NCI-H2227 treated with DMSO at 0.1 percent for 48 hours (cell line): ENCODE results near the gene ARID3C.

Source experiments
- DNase-seq: peaks from one replicate; lab custom pipeline; 2025; lab: John Stamatoyannopoulos, UW

Gene ARID3C

DNA sequence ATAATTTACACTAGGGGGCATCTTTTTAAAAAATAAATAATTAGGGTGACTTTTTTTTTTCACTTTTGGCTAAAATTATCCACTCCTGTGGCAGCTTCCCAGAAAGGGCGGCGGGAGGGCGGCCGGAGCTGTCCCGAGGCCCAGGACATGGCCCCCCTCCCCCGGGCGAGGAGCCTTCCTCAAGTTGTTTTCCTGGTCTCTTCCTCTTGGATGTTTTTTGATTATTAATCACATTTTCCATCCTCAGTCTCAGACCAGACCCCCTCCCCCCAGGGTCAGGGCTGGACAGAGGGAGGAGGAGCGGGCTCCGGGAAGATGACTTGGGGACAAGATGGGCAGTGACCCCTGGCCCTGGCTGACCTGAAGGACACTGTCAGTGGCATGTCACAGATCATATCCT, 34.7 kb downstream of the ARID3C start:
- no peak for DNase-seq

DNA sequence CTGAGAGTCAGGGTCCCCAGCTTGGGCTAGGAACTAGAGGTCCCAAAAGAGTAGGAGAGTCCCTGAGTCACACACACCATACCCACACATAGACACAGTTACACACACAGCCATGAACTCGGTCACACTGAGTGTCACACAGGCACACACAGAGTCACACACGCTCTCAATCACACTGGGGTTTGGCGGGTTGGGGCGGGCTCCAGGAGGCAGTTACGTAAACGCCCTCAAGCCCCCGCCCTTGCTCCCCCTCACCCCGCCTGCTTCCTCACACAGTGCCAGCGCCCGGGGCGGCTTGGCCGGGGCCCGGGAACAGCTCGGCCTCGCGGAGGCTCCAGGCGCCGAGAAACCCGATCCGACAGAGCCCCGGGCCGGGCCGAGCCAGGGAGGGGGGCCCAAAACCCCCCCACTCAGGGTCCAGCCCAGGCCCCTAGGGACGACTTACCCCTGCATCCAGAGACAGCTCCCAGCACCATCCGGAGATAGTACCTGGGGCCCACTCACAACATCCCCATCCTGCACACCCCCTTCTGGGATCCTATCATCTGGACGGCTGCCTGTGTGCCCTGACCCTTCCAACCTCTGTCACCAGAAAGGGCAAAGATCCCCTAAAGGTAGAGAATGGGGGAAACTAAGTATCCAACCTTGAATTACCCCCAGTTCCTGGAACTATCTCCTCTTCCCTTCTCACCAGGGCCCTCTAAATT, 35.8 kb downstream of the ARID3C start:
- no peak for DNase-seq

DNA sequence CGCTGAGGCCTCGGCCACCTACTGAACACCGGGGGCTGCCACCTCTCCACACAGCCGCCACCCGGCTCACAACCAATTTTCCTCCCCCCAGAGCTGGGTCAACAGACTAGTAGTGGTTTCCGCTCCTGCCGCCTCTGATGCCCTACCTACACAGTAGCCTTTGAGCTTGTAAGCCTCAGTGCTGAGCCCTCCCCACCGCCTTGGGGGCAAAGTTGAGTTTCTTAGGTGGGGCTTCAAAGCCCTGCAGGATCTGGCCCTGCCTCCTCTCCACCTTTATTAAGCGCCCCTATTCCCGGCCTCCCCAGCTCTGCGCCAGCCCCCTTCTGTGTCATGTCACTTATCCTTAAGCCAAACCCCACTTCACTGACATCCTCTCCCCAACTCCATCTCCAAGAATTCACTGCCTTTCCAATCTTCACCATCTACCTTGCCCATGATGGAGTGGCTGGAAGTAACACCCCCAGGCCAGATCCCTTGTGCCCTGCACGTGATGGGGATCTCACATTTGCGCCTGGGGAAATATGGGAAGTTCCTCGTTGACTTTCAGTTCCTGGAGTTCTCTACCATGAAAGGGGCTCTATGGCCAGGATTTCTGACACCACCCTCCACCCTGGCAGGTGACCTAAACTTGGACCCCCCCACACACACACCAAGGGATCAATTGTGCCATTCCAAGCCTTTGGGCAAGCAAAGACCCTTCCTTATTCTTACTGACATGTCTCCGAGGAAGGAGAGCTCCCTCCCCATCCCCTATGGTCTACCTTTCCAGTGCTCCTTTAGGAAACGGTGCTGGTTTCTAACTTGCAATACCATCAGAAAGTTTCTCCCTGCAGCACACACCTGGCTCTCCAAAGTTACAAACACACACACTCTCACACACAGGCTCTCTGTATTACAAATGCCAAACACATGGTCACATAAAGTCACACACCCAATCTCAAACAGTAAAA, 36.7 kb downstream of the ARID3C start:
- DNase-seq, result no peak

DNA sequence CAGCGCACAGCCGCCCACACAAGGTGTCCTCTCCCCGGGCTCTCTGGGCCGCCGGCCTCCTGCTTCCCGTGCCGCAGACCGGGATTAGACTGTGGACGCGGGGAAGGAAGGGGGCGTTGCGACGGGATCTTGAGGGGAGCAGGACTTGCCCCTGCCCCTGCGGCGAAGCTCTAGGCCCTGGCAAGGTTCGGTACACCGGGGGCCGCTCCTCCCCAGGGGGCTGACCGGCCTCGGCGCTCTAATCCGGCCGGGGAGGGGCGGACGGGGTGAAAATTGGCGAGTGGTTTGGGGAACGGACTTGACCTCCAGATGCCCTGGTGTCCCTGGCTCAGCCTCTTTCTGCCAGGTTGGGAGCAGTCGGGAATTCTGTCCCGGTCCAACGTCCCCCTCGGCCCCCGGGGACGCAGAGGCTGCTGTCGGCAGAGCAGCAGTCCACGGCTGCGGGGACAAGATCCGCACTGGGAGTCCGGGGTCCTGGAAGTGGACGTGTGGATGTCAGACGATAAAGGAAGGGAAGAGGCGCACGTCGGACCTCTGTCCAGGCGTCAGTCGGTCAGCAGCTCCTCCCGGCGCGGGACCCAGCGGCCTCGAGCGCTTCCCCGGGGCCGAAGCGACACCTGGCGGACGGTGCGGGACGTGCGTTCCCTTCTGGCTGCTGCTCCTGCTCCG, 37.5 kb downstream of the ARID3C start:
- peak; percentile 39 for DNase-seq

DNA sequence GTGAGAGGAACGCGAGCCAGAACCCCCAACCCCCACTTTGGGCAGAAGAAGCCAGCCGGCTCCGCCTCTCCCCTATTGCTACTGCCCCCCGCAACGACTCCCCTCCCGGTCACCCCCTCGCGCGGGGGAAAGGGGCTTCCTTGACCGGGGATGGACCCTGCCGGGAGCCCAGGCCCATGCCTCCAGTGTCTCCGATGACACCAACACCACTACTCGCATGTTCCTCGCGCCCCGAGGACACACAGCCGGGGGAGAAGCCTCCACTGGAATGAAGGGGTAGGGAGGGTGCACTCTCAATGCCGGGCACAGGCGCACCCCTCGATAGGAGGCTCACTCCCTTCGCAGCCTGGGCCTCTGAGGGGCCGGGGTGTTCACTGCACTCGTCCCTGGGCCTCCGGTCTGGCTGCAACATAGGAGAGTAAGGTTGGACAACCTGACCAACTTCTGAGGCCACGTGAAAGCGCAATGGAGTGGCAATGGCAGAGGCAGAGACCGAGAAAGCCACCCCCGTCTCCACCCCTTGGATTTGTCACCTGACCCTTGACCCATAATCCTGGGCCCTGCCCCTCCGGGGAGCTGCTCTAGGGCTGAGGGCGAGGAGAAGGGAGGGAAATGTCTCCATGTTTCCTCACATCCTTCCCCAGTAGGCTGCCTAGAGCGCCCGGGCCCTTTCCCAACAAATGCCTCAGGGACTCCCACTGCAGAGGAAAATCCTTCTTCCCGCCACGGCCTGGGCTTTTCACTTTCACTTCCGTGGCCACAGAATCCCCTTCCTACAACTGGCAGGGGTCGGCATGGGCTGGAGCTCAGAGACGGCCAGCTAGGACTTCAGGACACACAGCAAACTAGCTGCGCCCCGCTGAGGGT, 38.3 kb downstream of the ARID3C start:
- DNase-seq, result no peak

DNA sequence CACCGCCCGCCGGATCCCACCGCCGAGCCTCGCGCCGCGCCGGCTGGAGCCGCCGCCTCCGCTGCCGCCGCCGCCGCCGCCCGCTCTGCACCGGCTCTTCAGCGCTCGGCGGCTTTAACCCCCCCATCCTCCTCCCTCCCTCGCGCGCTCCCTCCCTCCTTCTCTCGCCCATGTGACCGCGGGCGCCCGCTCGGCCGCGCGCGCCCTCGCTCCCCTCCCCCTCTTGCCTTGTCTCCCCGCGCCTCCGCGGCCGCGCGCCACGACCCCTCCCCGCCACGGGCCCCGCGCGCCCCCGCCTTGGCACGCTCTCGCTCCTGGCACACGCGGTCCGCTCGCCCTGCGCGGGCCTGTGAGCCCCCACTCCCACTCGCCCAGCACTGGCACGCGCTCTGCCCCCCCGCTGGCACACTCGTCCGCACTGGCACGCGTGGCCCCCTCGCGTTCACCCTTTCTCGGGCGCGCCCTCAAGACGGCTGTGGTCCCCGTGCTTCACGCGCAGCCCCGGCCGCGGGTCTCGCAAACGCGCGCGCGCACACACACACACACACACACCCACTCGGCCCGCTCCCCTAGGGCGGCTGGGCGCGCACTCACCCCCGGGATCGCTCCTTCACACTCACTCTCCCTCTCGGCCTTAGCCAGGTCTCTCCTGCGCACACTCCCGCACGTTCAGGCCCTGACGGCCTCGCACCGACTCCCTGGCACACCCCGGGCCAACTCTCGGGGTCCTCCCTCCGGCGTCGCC, 39.1 kb downstream of the ARID3C start, which contains the start of gene CNTFR:
CNTFR (minus strand) TSS at position 89 of the 745 bp plus-strand sequence. CDS start 20,743 bp downstream, outside the sequence.
- peak; percentile 52 for DNase-seq

DNA sequence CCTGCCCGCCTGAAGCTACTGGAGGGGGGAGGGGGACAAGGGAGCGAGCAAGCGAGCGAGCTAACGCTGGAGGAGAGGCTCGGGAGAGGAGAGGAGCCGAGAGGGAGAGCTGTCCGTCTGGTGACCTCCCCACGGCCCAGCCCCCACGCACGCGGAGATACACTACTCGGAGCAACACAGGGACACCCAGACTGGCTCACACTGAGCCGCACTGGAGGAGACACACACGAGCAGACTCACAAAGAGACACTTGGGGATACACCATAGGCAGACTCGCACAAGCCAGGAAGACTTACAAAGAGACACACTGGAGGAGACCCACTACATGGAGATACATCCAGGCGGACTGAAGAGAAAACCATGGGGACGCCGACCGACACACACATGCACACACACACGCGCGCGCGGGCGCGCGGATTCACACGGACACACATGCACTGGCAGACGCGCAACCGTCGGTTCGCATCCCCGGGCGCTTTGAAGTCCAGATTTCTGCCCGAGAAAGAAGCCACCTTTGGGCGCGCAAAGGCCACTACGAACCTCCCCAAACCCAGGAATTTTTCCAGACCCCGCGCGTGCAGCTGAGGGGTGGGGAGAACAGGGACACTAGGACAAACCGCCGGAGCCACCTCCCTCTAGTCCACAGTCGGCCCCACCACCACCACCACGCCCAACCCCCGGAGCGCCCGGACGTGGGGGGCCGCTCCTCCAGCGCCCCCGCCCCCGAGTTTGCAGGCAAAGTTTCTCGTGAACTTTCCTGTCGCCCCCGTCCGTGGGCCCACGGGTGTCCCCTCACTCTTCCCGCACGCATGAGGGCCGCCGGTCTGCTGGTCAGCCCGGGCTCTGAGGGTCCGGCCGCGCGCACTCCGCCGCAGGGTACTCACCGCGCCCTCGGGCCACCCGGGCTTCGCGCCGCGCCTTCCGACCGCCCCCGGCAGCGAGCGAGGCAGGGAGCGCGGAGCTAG, 39.9 kb downstream of the ARID3C start:
- DNase-seq, result peak; percentile 43

DNA sequence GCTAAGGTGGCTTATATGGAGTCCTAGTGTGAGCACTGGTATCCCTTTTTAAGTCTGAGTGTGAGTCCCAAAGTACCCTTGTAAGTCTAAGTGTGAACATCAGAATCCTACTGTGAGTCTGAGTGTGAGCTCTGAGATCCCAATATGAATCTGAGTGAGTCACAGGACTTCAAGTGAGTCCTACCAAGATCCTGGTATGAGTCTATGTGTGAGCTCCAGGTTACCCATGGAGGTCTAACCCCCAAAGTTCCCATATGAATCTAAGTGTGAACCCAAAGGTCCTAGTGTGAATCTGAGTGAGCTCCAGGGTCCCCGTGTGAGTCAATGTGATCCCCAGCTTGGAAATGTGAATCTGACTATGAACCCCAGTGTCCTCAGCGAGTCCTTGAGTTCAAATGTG, 41.6 kb downstream of the ARID3C start:
- no peak for DNase-seq

DNA sequence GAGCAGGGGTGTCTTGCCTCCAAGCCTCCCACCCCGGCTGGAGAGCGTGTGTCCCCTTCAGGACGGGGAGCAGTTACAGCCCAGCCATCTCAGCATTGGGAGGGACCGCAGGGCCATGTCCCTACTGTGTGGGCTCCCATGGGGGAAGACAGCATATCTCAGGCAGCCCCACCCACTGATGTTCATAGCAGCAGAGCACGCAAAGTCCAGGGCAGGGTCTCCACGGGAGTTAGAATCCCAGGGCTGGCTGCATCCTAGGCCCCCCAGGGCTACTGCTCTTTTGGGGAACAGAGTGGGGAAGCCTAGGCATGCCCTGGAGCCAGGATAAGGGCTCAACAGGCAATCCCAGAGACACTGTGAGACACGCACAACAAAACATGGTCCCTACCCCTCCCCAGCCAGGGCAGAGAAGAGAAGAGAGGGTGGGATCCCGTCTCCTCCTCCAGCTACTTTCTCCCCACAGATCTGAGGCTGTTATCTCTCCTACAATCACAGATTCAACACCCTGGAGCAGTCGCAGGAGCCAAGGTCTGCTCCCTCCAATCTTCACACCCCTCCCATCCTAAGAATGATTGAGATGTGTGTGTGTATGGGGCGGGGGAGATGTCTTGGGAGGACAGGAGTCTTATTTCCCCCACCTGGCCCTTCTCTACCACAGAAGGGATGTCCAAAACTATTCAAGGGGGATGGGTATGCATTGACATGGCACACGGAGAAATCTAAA, 42.8 kb downstream of the ARID3C start:
- DNase-seq, result no peak

DNA sequence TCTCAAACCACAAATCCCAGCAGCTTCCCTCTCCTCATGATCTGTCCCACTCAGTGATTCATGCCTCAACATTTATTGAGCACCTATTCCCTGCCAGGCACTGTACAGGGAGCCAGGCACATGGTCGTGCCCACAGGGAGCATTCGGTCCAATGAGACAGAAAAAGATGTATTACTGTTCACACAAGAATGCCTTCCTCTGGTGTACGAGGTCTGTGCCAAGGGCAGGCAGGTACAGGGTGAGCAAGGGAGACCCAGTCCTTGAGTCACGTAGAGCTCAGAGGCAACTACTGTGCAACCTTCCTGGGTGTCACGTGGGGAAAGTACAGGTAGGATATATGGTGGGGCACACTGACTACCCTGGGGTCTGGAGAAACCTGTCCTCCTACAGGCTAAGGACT, 43.9 kb downstream of the ARID3C start:
- DNase-seq, result no peak

DNA sequence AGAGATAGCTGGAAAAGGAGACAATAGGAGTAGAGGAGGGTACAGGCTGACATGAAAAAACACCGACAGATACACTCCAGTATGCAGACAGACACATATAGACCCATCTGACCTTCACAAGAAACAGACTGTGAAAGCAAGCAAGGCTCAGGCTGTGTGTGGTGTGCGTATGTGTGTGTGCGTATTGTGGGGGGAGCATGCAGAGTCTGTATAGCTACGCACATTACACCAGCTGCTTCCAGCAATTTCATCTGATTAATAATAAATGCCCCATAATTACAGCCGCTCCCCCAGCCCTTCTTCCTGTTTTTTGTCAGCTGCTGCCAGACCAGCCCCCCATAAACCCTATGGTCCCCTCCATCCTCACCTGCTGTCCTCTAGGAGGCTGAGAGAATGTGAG, 46.1 kb downstream of the ARID3C start:
- peak; percentile 20 for DNase-seq

DNA sequence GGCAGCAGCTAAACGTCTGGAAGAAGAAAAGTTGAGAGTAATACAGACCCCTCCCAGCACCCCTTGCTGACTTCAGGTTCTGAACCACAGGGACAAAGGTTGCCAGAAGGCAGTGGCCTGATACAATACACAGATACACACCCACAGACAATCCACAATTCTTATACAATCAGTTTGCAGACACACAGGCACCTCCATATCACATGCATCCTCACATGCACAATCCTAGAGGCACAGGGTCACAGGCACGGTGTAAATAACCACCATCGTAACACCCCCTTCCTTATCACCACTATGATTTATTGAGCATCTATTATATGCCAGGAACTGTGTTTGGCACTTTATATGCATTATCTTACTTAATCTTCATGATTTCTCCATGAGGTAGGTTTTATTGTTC, 47.5 kb downstream of the ARID3C start:
- no peak for DNase-seq

DNA sequence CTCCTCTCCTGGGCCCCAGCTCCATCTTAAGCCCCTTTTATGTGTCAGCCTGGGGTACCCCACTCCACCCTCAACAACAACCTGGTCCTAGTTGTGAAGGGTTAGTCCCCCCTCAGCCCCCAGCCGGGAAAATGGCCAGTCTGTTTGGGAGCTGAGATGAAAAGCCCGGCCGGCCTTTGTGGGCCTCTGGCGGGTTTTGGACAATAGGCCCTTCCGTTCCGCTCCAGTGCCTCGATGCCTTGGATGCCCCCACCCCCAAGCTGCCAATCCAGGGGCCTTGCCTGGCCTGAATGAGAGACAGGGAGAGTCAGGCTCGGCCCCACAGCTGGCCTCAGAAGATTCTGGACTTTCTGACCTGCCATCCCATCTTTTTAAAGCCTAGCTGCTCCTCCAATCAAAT, 48.5 kb downstream of the ARID3C start:
- DNase-seq, result no peak

DNA sequence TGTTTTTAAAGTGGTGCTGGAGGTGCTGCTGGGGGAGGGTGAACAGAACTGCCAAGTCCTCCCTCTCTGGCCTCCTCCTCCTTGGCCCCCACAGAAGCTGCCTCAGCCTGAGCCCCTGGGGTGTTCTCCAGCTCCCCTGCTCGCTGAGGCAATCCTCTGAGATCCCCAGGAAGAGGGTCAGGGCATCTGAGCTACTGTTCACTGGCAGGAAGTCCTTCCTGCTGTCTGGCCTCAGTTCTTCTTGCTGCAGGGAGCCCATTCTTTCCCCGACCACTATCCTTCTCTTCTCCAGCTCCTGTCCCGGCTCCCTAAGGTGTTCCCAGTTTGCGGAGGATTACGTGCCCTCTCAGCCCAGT, 49.1 kb downstream of the ARID3C start:
- no peak for DNase-seq

DNA sequence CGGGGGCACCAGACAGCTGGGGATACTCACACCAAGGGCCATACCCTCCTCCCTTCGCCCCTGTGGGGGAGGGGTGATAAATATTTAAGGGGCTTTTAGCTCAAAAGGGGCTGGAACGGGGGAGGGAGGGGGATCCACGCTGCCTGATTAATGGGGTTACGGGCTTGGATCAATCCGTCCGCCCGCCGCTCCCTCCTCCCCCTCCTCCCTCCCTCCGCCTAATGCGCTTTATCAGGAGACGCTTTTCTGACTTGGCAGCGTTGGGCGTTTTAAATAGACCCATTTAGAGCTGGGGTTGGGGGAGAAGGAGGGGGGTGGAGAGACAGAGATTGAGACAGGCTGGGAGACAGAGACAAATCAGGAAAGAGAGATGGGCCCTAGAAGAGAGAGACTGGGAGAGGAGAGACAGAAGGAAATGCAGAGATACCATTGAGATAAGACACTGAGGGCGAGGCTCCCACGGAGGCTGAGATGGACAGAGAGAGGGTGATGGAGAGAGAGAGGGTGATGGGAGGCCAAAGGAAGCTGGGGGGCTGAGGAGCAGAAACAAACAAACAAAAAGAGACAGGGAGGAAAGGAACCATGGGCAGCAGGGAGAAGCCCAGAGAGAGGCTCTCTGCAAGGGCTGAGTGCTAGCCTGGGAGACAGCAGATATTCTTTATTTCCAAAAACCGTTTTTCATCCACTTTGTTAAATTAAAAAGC, 49.6 kb downstream of the ARID3C start:
- DNase-seq, result peak; percentile 18

DNA sequence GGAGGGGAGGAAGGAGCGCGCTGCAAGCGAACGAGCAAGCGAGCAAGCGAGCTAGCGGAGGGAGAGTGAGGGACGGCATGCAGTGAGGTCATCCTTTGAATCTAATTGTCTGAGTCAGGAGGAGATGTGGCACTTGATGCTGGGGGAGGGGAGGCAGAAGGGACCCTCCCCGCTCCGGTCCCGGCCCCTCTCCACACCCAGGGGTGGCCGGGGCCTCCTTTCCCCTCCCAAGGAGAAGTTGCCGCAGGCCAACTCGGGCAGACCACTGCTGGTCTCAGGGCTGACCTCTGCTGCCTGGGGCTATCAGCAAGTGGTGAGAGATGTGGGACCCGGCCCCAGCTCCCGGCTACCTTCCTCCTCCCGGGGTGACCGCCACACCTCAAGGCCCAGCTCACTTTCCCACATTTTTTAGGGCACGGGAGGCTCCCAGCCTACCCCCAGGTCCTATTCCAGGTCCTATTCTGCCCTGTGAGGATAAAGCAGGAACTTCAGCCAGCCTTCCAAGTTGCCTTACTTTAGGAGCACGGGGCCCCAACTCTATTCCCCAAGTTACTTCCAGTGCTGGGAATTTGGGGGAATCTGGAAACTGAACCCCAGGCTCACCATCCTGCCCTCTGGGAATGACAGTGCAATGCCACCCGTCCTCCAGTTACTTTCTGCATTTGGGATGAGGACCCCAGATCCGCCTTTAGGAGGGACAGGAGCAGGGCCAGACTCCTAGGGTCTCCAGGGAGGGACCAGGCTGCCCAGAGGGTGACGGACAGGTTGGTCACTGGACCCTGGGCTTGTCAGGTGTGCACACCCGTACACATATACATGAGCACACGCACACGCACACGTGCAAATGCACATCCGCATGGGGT, 50.4 kb downstream of the ARID3C start:
- DNase-seq, result peak; percentile 19
